IMR-90 (cell line): ENCODE measurements around the gene RPN1.

Experiments used
- CTCF ChIP-seq: conservative IDR thresholded peaks from 2 replicates; pipeline ENCODE4 v1.5.1; 2012; ENCODE audit warnings: mild to moderate bottlenecking, low read depth, low read length, improper control_type of control experiment
- POLR2A ChIP-seq: IDR thresholded peaks from 2 replicates; pipeline ENCODE4 v1.6.1; 2012; ENCODE audit warnings: mild to moderate bottlenecking, low read depth, low read length
- SMC3 ChIP-seq: fragments of 150-350 bp; IDR thresholded peaks from 2 replicates; pipeline ENCODE4 v1.6.1; 2016; ENCODE audit warnings: low read depth, mild to moderate bottlenecking, antibody characterized with exemption, low read length, moderate library complexity
- USF2 ChIP-seq: fragments of 150-350 bp; IDR thresholded peaks from 2 replicates; pipeline ENCODE4 v1.6.1; 2017; ENCODE audit warnings: mild to moderate bottlenecking, antibody characterized with exemption, low read length, low read depth

GRCh38 chr3:128573707-128574162 lies 76.9 kb downstream of the RPN1 start:
- no peak for TF ChIP-seq POLR2A
- no peak for TF ChIP-seq CTCF
- TF ChIP-seq USF2, result no peak
- no peak for TF ChIP-seq SMC3
